Lower lobe of right lung (tissue), 2 donors: Measurements from ENCODE around the gene UBE4A. TPM values are rescaled to one million over a fixed set of nuclear protein-coding genes. Genes with fewer than 3 reads are reported as not detected.
A peak's percentile ranks its signal among the peaks of the same experiment; 100 is the strongest.

Source experiments
- ATAC-seq, 2 donors: fragments of 200-7000 bp; cut with Tn5 transposase; one replicate each; pipeline ENCODE4 v1.9.1; 2020 to 2022; ENCODE audit warnings: mild to moderate bottlenecking in 2 of 2, moderate library complexity in 2 of 2
- DNase-seq: peaks from one replicate; pipeline ENCODE4 v3.0.0-alpha.2; 2020
- H3K27ac ChIP-seq: fragments of 200-600 bp; one replicate; pipeline ENCODE4 v1.8.0; 2022
- H3K27me3 ChIP-seq: fragments of 200-600 bp; one replicate; pipeline ENCODE4 v1.8.0; 2022; ENCODE audit warnings: low read depth
- H3K36me3 ChIP-seq: fragments of 200-600 bp; one replicate; pipeline ENCODE4 v1.8.0; 2022; ENCODE audit warnings: mild to moderate bottlenecking
- H3K4me1 ChIP-seq: fragments of 200-600 bp; one replicate; pipeline ENCODE4 v1.8.0; 2022
- H3K4me3 ChIP-seq: fragments of 200-600 bp; one replicate; pipeline ENCODE4 v1.8.0; 2022; ENCODE audit warnings: mild to moderate bottlenecking
- H3K9me3 ChIP-seq: fragments of 200-600 bp; one replicate; pipeline ENCODE4 v1.8.0; 2022
- CTCF ChIP-seq: fragments of 200-600 bp; IDR thresholded peaks from one replicate; pipeline ENCODE4 v1.8.0; 2022; ENCODE audit warnings: antibody characterized with exemption, mild to moderate bottlenecking
- intact Hi-C: fragments of 100-400 bp; cut with DNase I; formaldehyde crosslinking; loops from one replicate; pipeline ENCODE4 v1.11.0; 2022
- total RNA-seq: library from RNA; stranded (reverse); fragmentation: NEBNext Ultra II Directional; extraction: Animal tissue kit (Norgen Biotek cat#: 25700); gene quantifications from one replicate; pipeline ENCODE4 v1.2.1, GENCODE V29; 2021
- donor health status: DM: no; HTN: yes; CAD: no; lungs with severe emphysema.

UBE4A gene
- total RNA-seq, 1 donor from 2014 or later = 40.8 TPM

- no peak for TF ChIP-seq CTCF
- Histone ChIP-seq H3K4me3 (peak overlapping the region; percentile 91), H3K27ac (peak overlapping the region; percentile 87), H3K4me1 (peaks cover 27% of the 10 kb centered on the region), H3K27me3 (no peaks in the 10 kb centered on the region), H3K36me3 (no peaks in the 10 kb centered on the region), H3K9me3 (no peaks in the 10 kb centered on the region)
- DNase-seq (peak; percentile 52), ATAC-seq (no peak)
- intact Hi-C loops = no loop called here
Measured at GRCh38 chr11:118434553-118435289, 75.3 kb downstream of the UBE4A start.

GRCh38 chr11:118435290-118435892 lies 76.0 kb downstream of the UBE4A start:
- ATAC-seq (peak; percentile 12 to 43), DNase-seq (peak; percentile 72)
- peaks cover 34% of the 10 kb centered on the region for H3K4me1 ChIP-seq
- no peaks in the 10 kb centered on the region for H3K36me3 ChIP-seq
- no peaks in the 10 kb centered on the region for H3K9me3 ChIP-seq
- intact Hi-C loops = no loop called here
- H3K27me3 ChIP-seq = no peaks in the 10 kb centered on the region
- H3K4me3 ChIP-seq = peak overlapping the region; percentile 91
- peak overlapping the region; percentile 87 for H3K27ac ChIP-seq
- TF ChIP-seq CTCF = no peak

- Histone ChIP-seq H3K9me3 (no peaks in the 10 kb centered on the region), H3K36me3 (no peaks in the 10 kb centered on the region), H3K4me3 (peak within 1 kb of the TSS; percentile 91), H3K4me1 (peaks cover 39% of the 10 kb centered on the region), H3K27me3 (no peaks in the 10 kb centered on the region), H3K27ac (peak within 1 kb of the TSS; percentile 87)
- intact Hi-C loops = no loop called here
- DNase-seq (peak; percentile 96), ATAC-seq (peak; percentile 93 to 99)
- TF ChIP-seq CTCF = peak; percentile 11
Measured at GRCh38 chr11:118435893-118436624, 76.7 kb downstream of the UBE4A start, which contains the start of gene KMT2A. Gene KMT2A, plus strand, starts transcription at chr11:118436492. Its CDS starts 21 bp downstream, at chr11:118436513.

- peak; percentile 55 for DNase-seq
- H3K27ac ChIP-seq = peak overlapping the region; percentile 87
- H3K27me3 ChIP-seq = no peaks in the 10 kb centered on the region
- H3K4me1 ChIP-seq = peaks cover 46% of the 10 kb centered on the region
- ATAC-seq = peak; percentile 0 to 1
- intact Hi-C loops = no loop called here
- H3K36me3 ChIP-seq = no peaks in the 10 kb centered on the region
- no peaks in the 10 kb centered on the region for H3K9me3 ChIP-seq
- peak overlapping the region; percentile 91 for H3K4me3 ChIP-seq
- TF ChIP-seq CTCF = no peak
Measured at GRCh38 chr11:118436639-118437207, 77.3 kb downstream of the UBE4A start.
